Stimulated activated CD4-positive, alpha-beta T cell treated with anti-CD3 and anti-CD28 coated beads, Interleukin-12 subunit alpha, Interleukin-12 subunit beta, amount 100 ng/mL, for 4 hours (primary cell): ENCODE results near the gene PLA2G7.

Source experiments
- DNase-seq: peaks from one replicate; pipeline ENCODE4 v3.0.0-alpha.2; 2020

Gene PLA2G7

DNA sequence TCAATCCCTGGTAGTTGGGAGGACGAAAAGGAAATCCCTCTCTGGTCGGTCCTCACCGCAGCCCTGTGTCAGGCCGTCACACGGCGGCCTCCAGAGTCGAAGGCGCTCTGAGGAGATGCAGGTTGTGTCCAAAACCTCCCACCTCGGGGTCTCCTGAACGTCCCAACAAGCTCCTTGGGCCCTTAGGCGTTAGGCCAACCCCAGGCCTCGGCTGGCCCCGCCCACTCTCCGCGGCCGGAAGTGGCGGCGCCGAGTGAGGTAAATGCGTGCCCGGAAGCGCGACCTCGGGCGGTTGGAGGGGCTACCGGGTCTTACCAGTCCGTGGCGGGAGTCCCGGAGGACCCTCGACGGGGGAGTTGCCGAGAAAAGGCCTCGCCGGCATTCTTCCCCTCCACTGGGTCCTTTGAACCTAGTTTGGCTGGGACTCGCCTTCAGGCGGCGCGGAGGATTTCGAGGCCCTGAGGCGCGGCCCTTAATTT is 47.5 kb downstream of the PLA2G7 start, which contains the start of gene TDRD6:
TDRD6 (plus strand) TSS at position 267 of the 479 bp plus-strand sequence. CDS start 244 bp downstream, outside the sequence.
- no peak for DNase-seq

DNA sequence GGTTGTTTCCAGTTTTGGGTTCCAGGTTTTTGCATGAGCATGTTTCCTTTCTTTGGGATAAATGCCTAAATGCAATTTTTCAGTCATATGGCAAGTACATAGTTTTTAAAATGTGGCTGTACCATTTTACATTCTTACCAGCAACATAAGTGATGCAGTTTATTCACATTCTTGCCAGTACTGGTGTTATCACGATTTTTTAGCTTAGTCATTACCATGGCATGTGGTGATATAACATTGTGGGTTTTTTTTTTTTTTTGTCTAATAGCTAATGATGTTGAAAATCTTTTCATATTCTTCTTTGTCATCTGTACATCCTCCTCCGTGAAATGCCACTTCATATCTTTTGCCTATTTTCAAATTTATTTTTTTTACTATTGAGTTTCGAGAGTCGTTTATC is 50.4 kb downstream of the PLA2G7 start:
- DNase-seq, result no peak

DNA sequence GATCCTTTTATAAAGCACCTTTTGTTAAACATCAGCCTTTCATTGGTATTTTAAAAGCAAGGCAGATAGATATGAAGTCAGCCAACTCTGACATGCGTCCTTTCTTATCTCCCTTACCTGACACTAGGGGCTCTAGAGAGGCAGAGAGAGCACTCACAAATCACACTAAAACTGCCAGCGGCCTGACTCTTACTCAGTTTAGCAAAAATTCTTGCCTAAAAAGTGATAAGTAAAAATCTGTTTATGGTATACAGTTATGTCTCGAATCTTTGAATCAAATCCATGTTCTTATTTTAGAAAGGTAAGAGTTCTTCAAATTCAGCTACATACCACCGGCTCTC is 57.9 kb downstream of the PLA2G7 start:
- no peak for DNase-seq

DNA sequence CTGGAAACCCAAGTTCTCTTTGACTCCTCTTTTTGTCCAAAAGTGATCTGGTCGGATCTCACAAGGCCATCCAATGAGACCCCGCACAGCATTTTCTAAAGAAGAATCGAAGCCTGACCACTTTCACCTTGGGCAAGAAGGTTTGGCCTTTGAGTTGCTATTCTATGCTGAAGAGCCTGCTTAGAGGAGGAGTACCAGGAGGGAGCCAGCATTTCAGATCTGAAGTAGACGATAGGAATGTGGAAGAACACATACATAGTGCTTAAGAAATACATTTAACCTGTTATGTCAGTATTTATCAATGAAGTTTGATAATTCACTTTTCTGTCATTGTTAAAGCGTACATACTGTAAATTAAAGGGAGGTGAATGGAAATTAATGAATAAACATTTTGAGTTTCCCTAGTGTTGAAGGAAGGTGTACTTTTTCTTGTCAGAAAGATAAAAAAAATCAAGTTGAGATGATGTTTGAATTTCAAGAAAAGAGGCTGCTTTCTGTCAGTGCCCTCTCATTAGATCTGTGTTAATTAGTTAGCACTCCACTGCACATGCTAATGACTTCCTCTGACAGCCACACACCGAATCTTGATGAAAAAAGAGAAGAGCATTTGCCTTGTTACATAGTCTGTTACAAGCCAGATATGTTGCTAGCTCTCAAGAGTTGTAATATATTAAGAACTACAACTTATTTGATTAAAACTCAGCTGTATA is 58.4 kb downstream of the PLA2G7 start:
- no peak for DNase-seq

DNA sequence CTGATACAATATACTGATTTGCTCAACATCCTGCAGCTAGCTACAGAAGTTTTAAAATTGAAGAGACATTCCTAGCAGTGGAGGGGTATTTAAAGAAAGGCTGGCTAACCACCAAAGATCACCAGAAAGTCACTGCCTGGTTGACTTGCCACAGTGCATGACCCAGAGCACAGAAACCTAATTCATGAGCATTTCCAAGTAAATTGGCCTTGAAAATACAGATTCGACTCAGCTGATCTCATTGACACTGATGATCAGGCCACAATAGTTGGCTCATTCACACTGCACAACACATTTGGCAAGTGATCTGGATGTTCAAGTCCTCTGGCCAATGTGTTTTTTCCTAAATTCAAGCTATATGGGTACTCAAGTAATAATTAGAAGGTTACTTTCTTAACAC is 60.8 kb downstream of the PLA2G7 start:
- no peak for DNase-seq

DNA sequence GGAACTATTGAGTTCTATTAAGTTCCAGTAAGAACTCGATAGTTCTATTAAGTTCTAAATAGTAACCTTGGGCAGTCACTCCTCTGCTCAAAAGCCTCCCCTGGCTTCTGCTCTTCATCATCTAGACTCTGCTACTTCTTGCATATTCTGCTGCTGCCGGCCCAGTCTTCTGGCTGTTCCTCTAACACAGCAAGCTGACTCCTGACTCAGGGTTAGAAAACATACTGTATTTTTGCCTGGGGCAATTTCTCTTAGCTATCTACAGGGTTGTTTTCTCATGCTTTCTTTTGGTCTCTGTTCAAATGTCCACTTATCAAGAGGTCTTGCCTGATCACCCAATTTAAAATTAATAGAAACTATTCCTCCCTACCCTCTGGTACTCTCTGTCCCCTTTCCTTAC is 67.8 kb downstream of the PLA2G7 start:
- no peak for DNase-seq

DNA sequence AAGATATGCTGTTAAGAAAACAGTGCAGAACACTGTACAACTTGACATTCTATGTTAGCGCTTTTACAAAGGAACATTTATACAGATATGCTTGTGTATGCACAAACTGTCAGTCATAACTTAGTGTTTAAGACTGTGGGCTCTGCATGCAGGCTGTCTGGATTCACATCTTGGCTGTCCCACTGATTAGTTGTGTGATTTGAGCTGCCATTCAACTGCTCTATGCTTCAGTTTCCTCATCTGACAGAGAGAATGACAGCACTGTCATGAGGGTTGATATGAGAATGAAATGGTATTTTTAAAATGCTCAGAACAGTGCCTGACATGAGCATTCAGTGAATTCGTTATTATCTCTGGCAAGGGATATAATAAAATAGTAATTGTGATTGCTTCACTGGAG is 73.7 kb downstream of the PLA2G7 start:
- no peak for DNase-seq

DNA sequence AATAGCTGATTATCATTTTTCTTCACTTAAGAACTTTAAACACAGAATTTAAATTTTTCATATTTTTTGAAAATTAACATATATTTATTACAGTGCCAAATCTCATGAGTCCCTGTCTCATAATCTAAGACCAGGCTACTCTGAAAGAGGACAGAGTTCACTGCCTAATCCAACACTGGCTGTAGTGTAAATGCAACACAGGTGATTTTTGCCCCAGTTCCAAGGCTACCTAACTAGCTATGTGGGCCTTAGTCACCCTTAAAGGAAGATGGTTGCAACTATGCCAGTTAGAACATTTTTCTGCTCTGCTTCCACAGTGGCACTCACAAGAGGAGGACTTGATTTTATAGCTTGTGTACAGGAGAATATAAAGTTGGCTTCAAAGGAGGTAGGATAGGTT is 77.5 kb downstream of the PLA2G7 start:
- DNase-seq, result no peak

DNA sequence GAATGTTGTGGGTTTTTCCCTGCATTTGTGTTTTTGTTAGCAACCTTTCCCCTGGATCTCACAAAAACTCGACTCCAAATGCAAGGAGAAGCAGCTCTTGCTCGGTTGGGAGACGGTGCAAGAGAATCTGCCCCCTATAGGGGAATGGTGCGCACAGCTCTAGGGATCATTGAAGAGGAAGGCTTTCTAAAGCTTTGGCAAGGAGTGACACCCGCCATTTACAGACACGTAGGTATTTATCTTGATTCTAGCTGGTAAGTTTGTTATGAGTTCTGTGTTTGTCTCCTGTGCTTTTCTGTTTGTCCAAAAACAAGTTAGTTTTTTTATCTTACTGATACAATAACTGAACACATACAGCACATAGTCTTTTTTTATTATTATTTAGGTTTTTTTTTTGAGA is 79.4 kb downstream of the PLA2G7 start:
- no peak for DNase-seq
